HCT116 (cell line): ENCODE measurements around the gene TGFBR1. TPM values are rescaled to one million over a fixed set of nuclear protein-coding genes. Genes with fewer than 3 reads are reported as not detected.

Experiments
- ATAC-seq: fragments of 200-7000 bp; cut with Tn5 transposase; 2 replicates; pipeline ENCODE4 v1.9.1; 2020; ENCODE audit warnings: mild to moderate bottlenecking, moderate library complexity
- BruUV-seq: library from RNA; stranded (reverse); fragments of 400-500 nt; replicated peaks from 2 replicates; lab custom pipeline; 2021; lab: Mats Ljungman, UMichigan
- CTCF ChIA-PET: fragments of 300-600 bp; sonication (Branson Sonifier 250); formaldehyde crosslinking; loops from one replicate; lab custom pipeline; 2021; ENCODE audit warnings: antibody characterized with exemption; lab: Charles Lee
- POLR2A ChIA-PET: fragments of 300-600, 350-600 bp; sonication (Branson Sonifier 250); formaldehyde crosslinking; loops from one replicate; lab custom pipeline; 2021; ENCODE audit warnings: antibody characterized with exemption; lab: Charles Lee
- RAD21 ChIA-PET, 2 experiments: fragments of 300-600 bp; sonication (Branson Sonifier 250); formaldehyde crosslinking; loops; one replicate each; lab custom pipeline; 2023; ENCODE audit warnings: low total read pairs in 2 of 2; ENCODE audit not compliant: uncharacterized antibody in 2 of 2, unreplicated experiment in 2 of 2, low non-redundant PET in 1 of 2; lab: Charles Lee
- DNase-seq: peaks from one replicate; pipeline ENCODE4 v3.0.0-alpha.2; 2010; ENCODE audit warnings: low read depth, low spot score
- H2AFZ ChIP-seq: fragments of 200-600 bp; shearing (Covaris generic), sonication (generic); 2 replicates; pipeline ENCODE4 v1.6.1; 2017; ENCODE audit warnings: low read depth, mixed run types, mixed read lengths, antibody characterized with exemption, low read length; ENCODE audit not compliant: poor library complexity, severe bottlenecking
- H3K27ac ChIP-seq: 2 replicates; pipeline ENCODE4 v1.5.1; 2012; ENCODE audit warnings: low read depth, low read length
- H3K27me3 ChIP-seq: fragments of 200-600 bp; sonication (generic); 2 replicates; pipeline ENCODE4 v1.6.1; 2016; ENCODE audit warnings: mixed run types, low read length, mixed read lengths; ENCODE audit not compliant: insufficient read depth
- H3K36me3 ChIP-seq, 2 experiments: fragments of 200-500 bp in 1 of 2; fragments of 200-600 bp in 1 of 2; sonication (Bioruptor generic) in 1 of 2; sonication (generic) in 1 of 2; 2 replicates each; pipeline versions ENCODE4 v1.5.1 to v1.6.1; 2014 to 2016; ENCODE audit warnings: low read length in 2 of 2, inconsistent platforms in 1 of 2, mixed read lengths in 1 of 2, mixed run types in 1 of 2; ENCODE audit not compliant: insufficient read depth in 2 of 2, control insufficient read depth in 1 of 2
- H3K4me1 ChIP-seq, 2 experiments: fragments of 200-600 bp in 1 of 2; sonication (generic) in 1 of 2; 2 replicates each; pipeline versions ENCODE4 v1.5.1 to v1.6.1; 2012 to 2017; ENCODE audit warnings: low read length in 2 of 2, inconsistent platforms in 1 of 2, mild to moderate bottlenecking in 1 of 2, mixed read lengths in 1 of 2, mixed run types in 1 of 2, moderate library complexity in 1 of 2; ENCODE audit not compliant: insufficient read depth in 2 of 2, control insufficient read depth in 1 of 2
- H3K4me2 ChIP-seq: fragments of 200-600 bp; sonication (generic); 2 replicates; pipeline ENCODE4 v1.6.1; 2017; ENCODE audit warnings: mixed run types, low read length, mixed read lengths
- H3K4me3 ChIP-seq, 2 experiments: fragments of 200-600 bp in 1 of 2; sonication (generic) in 1 of 2; replicated peaks in 1 of 2; 2 replicates each; pipeline ENCODE4 v1.5.1; 2011 to 2016; ENCODE audit warnings: low read length in 2 of 2, control low read depth in 1 of 2, low read depth in 1 of 2, mild to moderate bottlenecking in 1 of 2, mixed read lengths in 1 of 2, mixed run types in 1 of 2
- H3K79me2 ChIP-seq: fragments of 200-600 bp; sonication (generic); 2 replicates; pipeline ENCODE4 v1.6.1; 2017; ENCODE audit warnings: mild to moderate bottlenecking, mixed run types, low read length, moderate library complexity, mixed read lengths; ENCODE audit not compliant: insufficient read depth
- H3K9ac ChIP-seq: fragments of 200-600 bp; sonication (generic); 2 replicates; pipeline ENCODE4 v1.6.1; 2016; ENCODE audit warnings: low read length, mixed read lengths
- H3K9me2 ChIP-seq: fragments of 200-600 bp; sonication (generic), shearing (Covaris generic); 2 replicates; pipeline ENCODE4 v1.6.1; 2017; ENCODE audit warnings: mixed run types, mild to moderate bottlenecking, moderate library complexity; ENCODE audit not compliant: insufficient read depth
- H3K9me3 ChIP-seq, 2 experiments: fragments of 200-500 bp in 1 of 2; fragments of 200-600 bp in 1 of 2; sonication (Bioruptor generic) in 1 of 2; sonication (generic) in 1 of 2; 2 replicates each; pipeline ENCODE4 v1.6.1; 2014 to 2017; ENCODE audit warnings: low read length in 2 of 2, mixed read lengths in 2 of 2, inconsistent platforms in 1 of 2, low read depth in 1 of 2, mild to moderate bottlenecking in 1 of 2, mixed run types in 1 of 2, moderate library complexity in 1 of 2; ENCODE audit not compliant: control insufficient read depth in 1 of 2, insufficient read depth in 1 of 2
- H4K20me1 ChIP-seq: fragments of 200-600 bp; sonication (generic), shearing (Covaris generic); 2 replicates; pipeline ENCODE4 v1.6.1; 2017; ENCODE audit warnings: mixed run types, mild to moderate bottlenecking, moderate library complexity; ENCODE audit not compliant: insufficient read depth
- CBX3 ChIP-seq: IDR thresholded peaks from 2 replicates; pipeline ENCODE4 v1.6.1; 2012; ENCODE audit warnings: low read depth
- CEBPB ChIP-seq: IDR thresholded peaks from 2 replicates; pipeline ENCODE4 v1.6.1; 2012; ENCODE audit warnings: low read depth
- CTCF ChIP-seq, 3 experiments: fragments of 200-600 bp in 1 of 3; sonication (generic) in 1 of 3; IDR thresholded peaks in 2 of 3; conservative IDR thresholded peaks in 1 of 3; 2 replicates each; pipeline ENCODE4 v1.5.1; 2012 to 2017; ENCODE audit warnings: low read depth in 2 of 3, low read length in 2 of 3, antibody characterized with exemption in 1 of 3, borderline replicate concordance in 1 of 3, control low read depth in 1 of 3, mild to moderate bottlenecking in 1 of 3, mixed read lengths in 1 of 3, mixed run types in 1 of 3, moderate library complexity in 1 of 3; ENCODE audit not compliant: insufficient read depth in 1 of 3
- EZH2 ChIP-seq: fragments of 200-600 bp; sonication (generic); IDR thresholded peaks from 2 replicates; pipeline ENCODE4 v1.6.1; 2017; ENCODE audit warnings: antibody characterized with exemption, mixed run types
- EZH2phosphoT487 ChIP-seq: fragments of 200-600 bp; IDR thresholded peaks from 2 replicates; pipeline ENCODE4 v1.6.1; 2018; ENCODE audit warnings: antibody characterized with exemption, borderline replicate concordance
- FOSL1 ChIP-seq: IDR thresholded peaks from 2 replicates; pipeline ENCODE4 v1.6.1; 2012; ENCODE audit warnings: low read depth
- POLR2A ChIP-seq: IDR thresholded peaks from 2 replicates; pipeline ENCODE4 v1.7.0; 2011; ENCODE audit warnings: borderline replicate concordance; ENCODE audit not compliant: insufficient read depth, insufficient read length; ENCODE audit errors: extremely low read depth
- POLR2AphosphoS5 ChIP-seq: IDR thresholded peaks from 2 replicates; pipeline ENCODE4 v1.6.1; 2011; ENCODE audit warnings: mild to moderate bottlenecking, low read depth, low read length, moderate library complexity
- SRF ChIP-seq: IDR thresholded peaks from 2 replicates; pipeline ENCODE4 v1.6.1; 2012; ENCODE audit warnings: low read depth
- ZFX ChIP-seq: fragments of 450-650 bp; IDR thresholded peaks from 2 replicates; pipeline ENCODE4 v1.6.1; 2017
- intact Hi-C: fragments of 100-400 bp; cut with micrococcal nuclease; formaldehyde crosslinking; loops from 2 replicates; pipeline ENCODE4 v1.10.0; 2022
- total RNA-seq: library from RNA; stranded (reverse); gene quantifications from one replicate; pipeline ENCODE4 v1.2.1, GENCODE V29; 2021; ENCODE audit not compliant: unreplicated experiment

The TGFBR1 gene
- total RNA-seq, 1 experiment from 2014 or later, result 26.6 TPM

- TF ChIP-seq EZH2 (no peak), SRF (no peak), ZFX (no peak)
These were observed 29.5 kb upstream of the TGFBR1 start (continued) for GRCh38 chr9:99075246-99075912.

- RAD21 ChIA-PET, result no interaction called here
- no peak for ATAC-seq
- no TSS peak for BruUV-seq
- Histone ChIP-seq H3K4me2 (no peak overlapping the region), H3K27ac (no peak overlapping the region), H3K4me1 (no peaks in the 10 kb centered on the region), H2AFZ (no peak overlapping the region)
- no peak for TF ChIP-seq CTCF (IDR thresholded peaks at IDR 0.05 in 2 of 3, conservative IDR thresholded peaks at IDR 0.05 in 1 of 3; ENCODE audit: borderline replicate concordance in 1 of 3, insufficient read depth in 1 of 3, low read depth in 2 of 3, low read length in 2 of 3)
- no peak for TF ChIP-seq FOSL1
- TF ChIP-seq POLR2AphosphoS5, result no peak
- no peak for TF ChIP-seq CBX3
- no peak for TF ChIP-seq CEBPB
- no peak for TF ChIP-seq EZH2phosphoT487
- no peak for TF ChIP-seq POLR2A
- TF ChIP-seq ZFX, result no peak
- TF ChIP-seq, all 23 proteins: peak for 0
- H3K36me3 ChIP-seq, result no peaks in the 10 kb centered on the region
- H3K27me3 ChIP-seq, result no peaks in the 10 kb centered on the region
- intact Hi-C loops, result no loop called here
- no peak for DNase-seq
- H3K79me2 ChIP-seq, result no peaks in the 10 kb centered on the region
- no peaks in the 10 kb centered on the region for H3K9me2 ChIP-seq
- POLR2A ChIA-PET, result no interaction called here
- no peak overlapping the region for H3K4me3 ChIP-seq
- H3K9me3 ChIP-seq, result no peaks in the 10 kb centered on the region
- CTCF ChIA-PET, result no interaction called here
- H3K9ac ChIP-seq, result no peak overlapping the region
- H4K20me1 ChIP-seq, result no peaks in the 10 kb centered on the region
These were observed 28.9 kb upstream of the TGFBR1 start for GRCh38 chr9:99076030-99076429.
